ENCODE results near the gene CCDC106.
A peak's percentile ranks its signal among the peaks of the same experiment; 100 is the strongest.

The CCDC106 gene

GRCh38 chr19:55656988-55657747 is 9.2 kb downstream of the CCDC106 start:
- peak overlapping the region; percentile 68 for H3K4me3 ChIP-seq (ENCODE audit: low read length)
- TF ChIP-seq, protein P1, sequence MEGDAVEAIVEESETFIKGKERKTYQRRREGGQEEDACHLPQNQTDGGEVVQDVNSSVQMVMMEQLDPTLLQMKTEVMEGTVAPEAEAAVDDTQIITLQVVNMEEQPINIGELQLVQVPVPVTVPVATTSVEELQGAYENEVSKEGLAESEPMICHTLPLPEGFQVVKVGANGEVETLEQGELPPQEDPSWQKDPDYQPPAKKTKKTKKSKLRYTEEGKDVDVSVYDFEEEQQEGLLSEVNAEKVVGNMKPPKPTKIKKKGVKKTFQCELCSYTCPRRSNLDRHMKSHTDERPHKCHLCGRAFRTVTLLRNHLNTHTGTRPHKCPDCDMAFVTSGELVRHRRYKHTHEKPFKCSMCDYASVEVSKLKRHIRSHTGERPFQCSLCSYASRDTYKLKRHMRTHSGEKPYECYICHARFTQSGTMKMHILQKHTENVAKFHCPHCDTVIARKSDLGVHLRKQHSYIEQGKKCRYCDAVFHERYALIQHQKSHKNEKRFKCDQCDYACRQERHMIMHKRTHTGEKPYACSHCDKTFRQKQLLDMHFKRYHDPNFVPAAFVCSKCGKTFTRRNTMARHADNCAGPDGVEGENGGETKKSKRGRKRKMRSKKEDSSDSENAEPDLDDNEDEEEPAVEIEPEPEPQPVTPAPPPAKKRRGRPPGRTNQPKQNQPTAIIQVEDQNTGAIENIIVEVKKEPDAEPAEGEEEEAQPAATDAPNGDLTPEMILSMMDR (conservative IDR thresholded peaks at IDR 0.05; ENCODE audit: low read depth, low read length): no peak
- DNase-seq (ENCODE audit: low read depth): no peak

DNA sequence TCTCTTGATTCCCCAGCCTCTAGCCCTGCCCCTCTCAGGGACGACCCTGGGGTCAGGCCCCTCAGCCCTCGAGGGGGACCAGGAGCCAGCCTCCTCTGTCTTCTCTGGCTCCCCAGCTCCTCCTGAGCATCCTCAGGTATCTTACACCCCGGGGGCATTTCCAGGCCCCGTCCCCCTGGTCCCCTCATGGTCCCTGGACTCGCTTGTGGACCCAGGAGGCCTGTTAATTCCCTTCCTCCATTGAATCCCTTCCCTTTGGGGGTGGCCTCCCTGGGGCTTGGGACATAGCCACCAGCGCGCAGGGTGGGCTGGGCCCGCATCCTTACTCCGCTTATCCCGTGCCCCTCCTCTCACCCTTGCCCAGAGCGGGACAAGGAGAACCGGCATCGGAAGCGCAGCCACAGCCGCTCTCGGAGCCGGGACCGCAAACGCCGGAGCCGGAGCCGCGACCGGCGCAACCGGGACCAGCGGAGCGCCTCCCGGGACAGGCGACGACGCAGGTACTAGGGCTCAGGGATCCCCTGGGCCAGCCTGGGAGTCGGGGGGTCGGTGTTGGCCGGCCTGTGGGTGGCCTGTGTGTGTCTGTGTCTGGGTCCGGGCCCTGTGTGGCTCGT is 10.9 kb downstream of the CCDC106 start:
- DNase-seq (ENCODE audit: low read depth): no peak
- TF ChIP-seq, protein P1 (conservative IDR thresholded peaks at IDR 0.05; ENCODE audit: low read depth, low read length): no peak
- no peak overlapping the region for H3K4me3 ChIP-seq (ENCODE audit: low read length)

- H3K4me3 ChIP-seq (ENCODE audit: low read length): no peak overlapping the region
- no peak for DNase-seq (ENCODE audit: low read depth)
- TF ChIP-seq, protein P1 (conservative IDR thresholded peaks at IDR 0.05; ENCODE audit: low read depth, low read length): no peak
Observed at GRCh38 chr19:55659822-55660221, 11.8 kb downstream of the CCDC106 start.

DNA sequence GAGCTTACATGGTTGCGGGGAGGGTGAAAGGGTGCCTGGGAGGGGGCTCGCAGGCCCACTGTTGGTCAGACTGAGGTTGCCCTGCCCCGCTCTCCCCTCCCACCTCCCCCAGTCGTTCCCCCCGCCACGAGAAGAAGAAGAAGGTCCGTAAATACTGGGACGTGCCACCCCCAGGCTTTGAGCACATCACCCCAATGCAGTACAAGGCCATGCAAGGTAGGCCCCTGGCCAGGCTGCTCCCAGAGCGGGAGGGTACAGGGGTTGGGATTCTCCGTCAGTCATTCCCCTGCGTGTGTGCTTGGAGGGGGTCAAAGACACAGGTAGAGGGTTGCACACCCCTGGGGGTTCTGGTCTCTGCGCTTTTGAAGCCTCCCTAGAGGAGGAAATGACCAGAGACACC is 12.4 kb downstream of the CCDC106 start:
- no peak overlapping the region for H3K4me3 ChIP-seq (ENCODE audit: low read length)
- DNase-seq (ENCODE audit: low read depth): no peak
- TF ChIP-seq, protein P1 (conservative IDR thresholded peaks at IDR 0.05; ENCODE audit: low read depth, low read length): no peak

DNA sequence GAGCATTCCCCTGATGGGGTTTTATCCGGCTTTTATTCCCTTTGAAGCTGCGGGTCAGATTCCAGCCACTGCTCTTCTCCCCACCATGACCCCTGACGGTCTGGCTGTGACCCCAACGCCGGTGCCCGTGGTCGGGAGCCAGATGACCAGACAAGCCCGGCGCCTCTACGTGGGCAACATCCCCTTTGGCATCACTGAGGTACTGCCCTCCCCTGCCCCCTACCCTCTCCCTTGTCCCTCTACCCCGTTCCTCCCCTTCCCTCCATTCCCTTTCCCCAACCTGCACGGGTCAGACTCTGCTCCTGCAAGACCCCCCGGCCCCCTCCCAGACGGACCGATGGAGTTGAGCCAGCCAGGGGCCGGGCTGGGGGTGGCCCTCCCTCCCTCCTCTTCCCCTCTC is 13.0 kb downstream of the CCDC106 start:
- no peak for DNase-seq (ENCODE audit: low read depth)
- TF ChIP-seq, protein P1 (conservative IDR thresholded peaks at IDR 0.05; ENCODE audit: low read depth, low read length): no peak
- H3K4me3 ChIP-seq (ENCODE audit: low read length): no peak overlapping the region

GRCh38 chr19:55661826-55662225 is 13.8 kb downstream of the CCDC106 start:
- no peak overlapping the region for H3K4me3 ChIP-seq (ENCODE audit: low read length)
- TF ChIP-seq, protein P1 (conservative IDR thresholded peaks at IDR 0.05; ENCODE audit: low read depth, low read length): no peak
- DNase-seq (ENCODE audit: low read depth): no peak
